Retinal pigment epithelial cell (primary cell): Measurements from ENCODE around the gene ZNF239.
"Not testable (repeated sequence)": the region's sequence is repeated elsewhere in the genome, so short reads cannot be mapped to it uniquely, and the experiment has no call there.

Source experiments
- DNase-seq: peaks from one replicate; pipeline ENCODE4 v3.0.0-alpha.2; 2010; ENCODE audit warnings: low read depth
- H3K4me3 ChIP-seq: 2 replicates; pipeline ENCODE4 v1.5.1; 2011; ENCODE audit warnings: mild to moderate bottlenecking, low read length, control low read depth, moderate library complexity
- TF ChIP-seq, protein P1 (sequence below): conservative IDR thresholded peaks from 2 replicates; pipeline ENCODE4 v1.5.1; 2011; ENCODE audit warnings: low read depth, low read length, control low read depth, inconsistent platforms

The ZNF239 gene

DNA sequence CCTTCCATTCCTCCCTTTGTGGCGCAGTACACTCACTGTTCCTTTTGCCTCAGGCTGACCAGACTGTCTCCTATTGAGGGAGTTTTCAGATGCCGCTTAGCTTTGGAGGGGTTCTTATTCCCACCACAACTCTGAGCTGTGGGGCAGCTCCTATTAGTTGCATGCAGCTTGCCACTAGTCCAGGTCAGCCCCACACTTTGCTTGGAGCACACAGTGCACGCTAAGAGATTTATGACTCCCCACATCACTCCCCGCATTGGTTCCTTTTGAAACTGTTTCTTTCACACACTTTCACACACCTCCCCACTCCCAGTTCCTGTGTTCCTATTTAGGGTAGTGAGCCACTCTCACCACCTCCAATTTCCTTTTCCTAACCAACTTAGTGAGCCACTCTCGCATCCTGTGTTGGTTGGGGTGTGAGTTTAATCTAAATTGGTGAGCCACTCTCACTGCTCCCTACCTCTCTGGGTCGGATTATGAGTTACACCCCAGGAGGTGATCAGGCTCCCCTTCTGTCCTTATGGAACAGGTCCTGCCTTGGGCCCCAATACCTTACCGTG is 21.4 kb upstream of the ZNF239 start:
- H3K4me3 ChIP-seq = no peak overlapping the region
- TF ChIP-seq, protein P1, sequence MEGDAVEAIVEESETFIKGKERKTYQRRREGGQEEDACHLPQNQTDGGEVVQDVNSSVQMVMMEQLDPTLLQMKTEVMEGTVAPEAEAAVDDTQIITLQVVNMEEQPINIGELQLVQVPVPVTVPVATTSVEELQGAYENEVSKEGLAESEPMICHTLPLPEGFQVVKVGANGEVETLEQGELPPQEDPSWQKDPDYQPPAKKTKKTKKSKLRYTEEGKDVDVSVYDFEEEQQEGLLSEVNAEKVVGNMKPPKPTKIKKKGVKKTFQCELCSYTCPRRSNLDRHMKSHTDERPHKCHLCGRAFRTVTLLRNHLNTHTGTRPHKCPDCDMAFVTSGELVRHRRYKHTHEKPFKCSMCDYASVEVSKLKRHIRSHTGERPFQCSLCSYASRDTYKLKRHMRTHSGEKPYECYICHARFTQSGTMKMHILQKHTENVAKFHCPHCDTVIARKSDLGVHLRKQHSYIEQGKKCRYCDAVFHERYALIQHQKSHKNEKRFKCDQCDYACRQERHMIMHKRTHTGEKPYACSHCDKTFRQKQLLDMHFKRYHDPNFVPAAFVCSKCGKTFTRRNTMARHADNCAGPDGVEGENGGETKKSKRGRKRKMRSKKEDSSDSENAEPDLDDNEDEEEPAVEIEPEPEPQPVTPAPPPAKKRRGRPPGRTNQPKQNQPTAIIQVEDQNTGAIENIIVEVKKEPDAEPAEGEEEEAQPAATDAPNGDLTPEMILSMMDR = no peak
- DNase-seq = no peak

DNA sequence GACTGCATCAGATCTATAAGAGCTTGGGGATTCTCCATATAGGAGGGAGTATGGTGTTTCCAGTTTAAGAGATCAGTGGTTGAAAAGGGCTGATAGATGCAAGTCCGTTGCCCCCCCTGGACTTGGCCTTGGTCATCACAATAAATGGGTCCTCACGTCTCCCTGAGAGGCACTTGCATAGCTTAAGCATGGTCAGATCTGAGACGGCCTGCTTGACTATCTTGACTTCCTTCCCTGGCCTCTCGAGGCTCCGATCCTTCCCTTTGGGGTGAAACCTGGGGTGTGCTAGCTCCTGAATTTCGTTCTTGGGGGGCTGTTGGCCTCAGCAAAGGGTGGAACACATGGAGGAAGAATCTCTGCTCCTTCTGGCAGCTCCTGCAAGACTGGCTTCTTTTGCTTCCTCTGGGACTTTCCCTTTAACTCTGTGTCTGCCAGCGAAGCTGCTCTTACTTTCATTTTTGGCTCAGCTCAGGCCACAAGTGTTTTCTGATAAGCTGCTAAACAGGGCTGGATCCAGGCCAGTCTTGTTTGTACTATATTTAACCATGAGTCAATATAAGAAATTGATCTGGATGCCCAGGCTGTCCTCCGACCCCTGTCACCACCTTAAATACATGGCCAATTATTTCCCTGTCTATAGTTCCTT is 20.7 kb upstream of the ZNF239 start:
- no peak for DNase-seq
- H3K4me3 ChIP-seq = no peak overlapping the region
- TF ChIP-seq, protein P1 = no peak

DNA sequence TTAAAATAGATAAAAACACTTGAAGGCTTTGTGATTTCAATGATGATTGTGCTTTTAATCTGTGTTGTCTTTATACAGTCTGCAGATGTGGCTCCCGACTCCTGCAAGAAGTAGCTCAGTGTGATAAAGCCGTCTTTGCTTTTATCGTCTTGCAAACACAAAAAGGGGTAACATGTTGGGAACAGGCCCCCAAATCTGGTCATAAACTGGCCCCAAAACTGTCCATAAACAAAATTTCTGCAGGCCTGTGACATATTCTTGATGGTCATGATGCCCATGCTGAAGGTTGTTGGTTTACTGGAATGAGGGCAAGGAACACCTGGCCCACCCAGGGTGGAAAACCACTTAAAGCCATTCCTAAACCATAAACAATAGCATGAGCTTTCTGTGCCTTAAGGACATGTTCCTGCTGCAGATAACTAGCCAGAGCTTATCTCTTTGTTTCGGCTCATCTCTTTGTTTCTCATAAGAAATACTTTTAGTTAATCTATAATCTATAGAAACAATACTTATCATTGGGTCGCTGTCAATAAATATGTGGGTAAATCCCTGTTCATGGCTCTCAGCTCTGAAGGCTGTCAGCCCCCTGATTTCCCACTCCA is 17.0 kb upstream of the ZNF239 start:
- DNase-seq = no peak
- TF ChIP-seq, protein P1 = no peak
- H3K4me3 ChIP-seq = no peak overlapping the region

DNA sequence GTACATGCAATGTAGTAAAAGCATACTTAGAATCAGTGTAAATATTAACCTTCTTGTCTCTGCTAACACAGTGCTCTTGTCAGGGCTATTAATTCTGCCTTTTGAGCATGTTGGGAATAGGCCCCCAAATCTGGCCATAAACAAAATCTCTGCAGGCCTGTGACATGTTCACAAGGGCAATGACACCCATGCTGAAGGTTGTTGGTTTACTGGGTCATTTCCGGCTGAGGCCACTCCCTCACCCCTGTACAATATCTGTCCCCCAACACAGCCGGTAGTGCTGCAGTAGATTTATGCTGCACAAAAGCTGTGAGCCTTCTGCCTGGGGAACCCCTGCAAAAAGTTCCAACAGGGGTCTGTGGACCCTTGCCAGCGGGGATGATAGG is 12.3 kb upstream of the ZNF239 start:
- not testable (repeated sequence) for DNase-seq, H3K4me3 ChIP-seq

DNA sequence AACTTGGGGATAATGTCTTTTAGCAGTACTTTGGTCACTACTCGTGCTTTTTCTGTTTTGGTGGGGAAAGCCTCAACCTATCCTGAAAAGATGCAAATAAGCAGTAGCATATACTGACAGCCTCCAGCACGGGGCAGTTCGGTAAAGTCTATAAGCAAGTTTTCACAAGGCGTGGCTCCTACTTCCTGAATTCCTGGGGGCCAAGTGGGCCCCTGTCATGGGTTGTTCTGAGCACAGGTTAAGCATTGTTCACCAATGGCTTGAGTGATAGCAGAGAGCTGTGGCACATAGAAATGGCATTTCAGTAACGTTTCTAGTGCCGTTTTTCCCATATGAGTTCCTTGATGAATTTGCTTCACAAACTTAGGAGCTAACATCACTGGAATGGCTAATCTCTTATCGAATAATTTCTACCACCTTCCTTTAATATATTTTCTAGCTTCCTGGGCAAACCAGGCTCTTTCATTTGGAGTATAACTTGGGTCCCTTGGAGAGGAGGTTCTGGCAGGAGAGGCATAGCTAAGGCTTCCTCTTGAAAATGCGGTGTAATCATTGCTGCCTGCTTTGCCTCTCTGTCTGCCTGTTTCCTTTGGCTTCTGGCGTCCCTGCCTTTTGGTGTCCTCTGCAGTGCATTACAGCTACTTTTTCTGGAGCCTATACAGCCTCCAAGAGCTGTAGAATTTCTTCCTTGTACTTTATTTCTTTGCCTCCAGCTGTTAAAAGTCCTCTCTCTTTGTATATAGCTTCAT is 11.7 kb upstream of the ZNF239 start:
- no peak for DNase-seq
- no peak overlapping the region for H3K4me3 ChIP-seq
- TF ChIP-seq, protein P1 = no peak

DNA sequence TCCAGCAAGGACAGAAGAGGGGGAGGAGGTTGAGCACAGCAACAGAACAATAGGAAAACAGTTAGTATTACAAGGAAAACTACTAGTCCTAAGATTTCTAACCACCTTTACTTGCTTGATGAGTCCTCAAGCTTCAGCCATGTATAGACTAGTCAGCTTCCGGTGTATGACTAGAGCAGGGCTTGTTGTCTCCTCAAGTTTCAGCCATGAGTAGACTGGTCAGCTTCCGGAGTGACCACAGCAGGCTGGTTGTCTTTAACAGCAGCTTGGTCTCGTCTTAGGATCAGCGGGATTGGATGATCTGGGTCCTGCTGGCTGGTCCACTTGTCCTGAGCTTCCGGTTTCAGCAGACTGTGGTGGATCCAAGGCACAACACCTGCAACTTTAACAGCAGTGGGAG is 10.6 kb upstream of the ZNF239 start:
- DNase-seq = no peak

DNA sequence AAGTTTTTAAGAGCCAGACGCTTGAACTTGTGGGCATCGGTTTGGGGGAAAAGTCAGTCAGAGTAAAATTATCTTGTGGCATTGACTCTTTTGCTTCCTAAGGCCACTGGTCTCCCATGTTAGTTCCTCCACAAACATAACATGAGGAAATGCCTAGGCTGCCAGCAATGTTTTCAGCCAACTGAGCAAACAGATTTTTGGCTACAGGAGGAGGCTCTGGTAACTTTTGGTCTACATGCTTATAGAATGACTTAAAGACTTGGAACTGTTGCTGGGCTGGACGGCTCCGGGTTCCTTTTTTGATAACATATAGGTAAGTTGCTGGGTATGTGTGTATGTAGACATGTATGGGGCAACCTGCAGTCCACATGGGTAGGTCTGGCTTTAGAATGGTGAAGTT is 9.6 kb upstream of the ZNF239 start:
- DNase-seq = no peak
- TF ChIP-seq, protein P1 = no peak
- H3K4me3 ChIP-seq = no peak overlapping the region

More for the DNA sequence above, 10.6 kb upstream of the ZNF239 start:
- no peak overlapping the region for H3K4me3 ChIP-seq
- TF ChIP-seq, protein P1 = no peak
